Chondrocyte (in vitro differentiated cells): ENCODE results near the gene FAM229B. TPM values are rescaled to one million over a fixed set of nuclear protein-coding genes. Genes with fewer than 3 reads are reported as not detected.
"Not testable (repeated sequence)": the region's sequence is repeated elsewhere in the genome, so short reads cannot be mapped to it uniquely, and the experiment has no call there.

Source experiments
- DNase-seq: peaks from one replicate; pipeline ENCODE4 v3.0.0; 2021; ENCODE audit warnings: mixed read lengths, low spot score
- H3K27ac Mint-ChIP-seq: one replicate; pipeline ENCODE4 v1.8.0; 2021; ENCODE audit warnings: mild to moderate bottlenecking, moderate library complexity, mixed read lengths; ENCODE audit not compliant: unreplicated experiment
- H3K27me3 Mint-ChIP-seq: 2 replicates; pipeline ENCODE4 v1.8.0; 2021; ENCODE audit warnings: low read depth, mixed read lengths
- H3K36me3 Mint-ChIP-seq: 2 replicates; pipeline ENCODE4 v1.8.0; 2021; ENCODE audit warnings: low read depth, mixed read lengths
- H3K4me1 Mint-ChIP-seq: 2 replicates; pipeline ENCODE4 v1.8.0; 2021; ENCODE audit warnings: low read depth, mild to moderate bottlenecking, mixed read lengths
- H3K4me3 Mint-ChIP-seq: one replicate; pipeline ENCODE4 v1.8.0; 2021; ENCODE audit warnings: mild to moderate bottlenecking, moderate library complexity, mixed read lengths; ENCODE audit not compliant: unreplicated experiment
- H3K9me3 Mint-ChIP-seq: 2 replicates; pipeline ENCODE4 v1.8.0; 2021; ENCODE audit warnings: low read depth, mixed read lengths
- total RNA-seq: library from RNA; stranded (reverse); gene quantifications from 3 replicates; pipeline ENCODE4 v1.2.1, GENCODE V29; 2021
- TF ChIP-seq, protein P1 (sequence below): fragments of 200-600 bp; sonication (generic); IDR thresholded peaks from 2 replicates; pipeline ENCODE4 v1.5.0; 2021; ENCODE audit warnings: antibody characterized with exemption, mild to moderate bottlenecking, moderate library complexity

FAM229B gene
- total RNA-seq, 1 donor from 2014 or later = 25.7 TPM

DNA sequence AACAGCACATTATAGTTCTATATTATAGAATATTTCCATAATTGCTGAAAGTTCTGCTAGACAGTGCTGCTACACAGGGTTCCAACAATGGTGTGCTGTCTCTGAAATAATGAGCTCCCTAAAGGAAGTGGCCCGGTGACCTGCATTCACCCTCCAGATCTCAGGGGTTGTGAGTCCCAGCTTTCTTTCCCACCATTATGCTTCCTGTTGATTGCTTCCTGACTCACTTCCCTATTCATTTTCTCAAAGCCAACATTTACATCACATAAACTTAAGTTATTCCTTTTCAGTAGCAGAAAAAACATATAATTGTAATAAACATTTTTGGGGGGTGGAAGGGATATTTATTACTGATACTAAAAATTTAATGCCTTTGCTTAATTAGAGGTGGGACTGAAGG, 46.4 kb upstream of the FAM229B start:
- H3K27ac Mint-ChIP-seq = no peak overlapping the region

DNA sequence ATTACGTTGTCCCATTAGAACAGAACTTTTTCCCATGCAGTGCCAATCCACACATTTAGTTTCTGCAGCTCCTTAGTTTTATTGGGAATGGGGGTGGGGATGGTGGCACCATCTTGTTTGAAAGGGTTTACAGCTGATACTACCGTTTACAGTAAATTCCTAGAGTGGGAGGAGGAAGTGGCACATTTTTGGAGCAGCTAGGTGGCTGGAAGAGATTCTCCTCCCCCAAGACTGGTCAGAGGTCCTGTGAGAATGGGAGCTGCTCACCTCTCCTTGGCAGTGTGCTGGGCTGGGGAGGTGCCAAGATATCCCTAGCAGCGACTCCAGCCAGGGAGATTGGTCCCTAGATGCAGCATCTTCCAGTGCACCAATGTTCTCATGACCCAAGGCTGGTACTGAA, 45.9 kb upstream of the FAM229B start:
- Mint-ChIP-seq H3K27me3 (no peaks in the 10 kb centered on the region), H3K36me3 (no peaks in the 10 kb centered on the region), H3K4me3 (no peak overlapping the region), H3K27ac (peak overlapping the region; percentile 27), H3K4me1 (peaks cover 52% of the 10 kb centered on the region), H3K9me3 (no peaks in the 10 kb centered on the region)
- no peak for DNase-seq
- TF ChIP-seq, protein P1, sequence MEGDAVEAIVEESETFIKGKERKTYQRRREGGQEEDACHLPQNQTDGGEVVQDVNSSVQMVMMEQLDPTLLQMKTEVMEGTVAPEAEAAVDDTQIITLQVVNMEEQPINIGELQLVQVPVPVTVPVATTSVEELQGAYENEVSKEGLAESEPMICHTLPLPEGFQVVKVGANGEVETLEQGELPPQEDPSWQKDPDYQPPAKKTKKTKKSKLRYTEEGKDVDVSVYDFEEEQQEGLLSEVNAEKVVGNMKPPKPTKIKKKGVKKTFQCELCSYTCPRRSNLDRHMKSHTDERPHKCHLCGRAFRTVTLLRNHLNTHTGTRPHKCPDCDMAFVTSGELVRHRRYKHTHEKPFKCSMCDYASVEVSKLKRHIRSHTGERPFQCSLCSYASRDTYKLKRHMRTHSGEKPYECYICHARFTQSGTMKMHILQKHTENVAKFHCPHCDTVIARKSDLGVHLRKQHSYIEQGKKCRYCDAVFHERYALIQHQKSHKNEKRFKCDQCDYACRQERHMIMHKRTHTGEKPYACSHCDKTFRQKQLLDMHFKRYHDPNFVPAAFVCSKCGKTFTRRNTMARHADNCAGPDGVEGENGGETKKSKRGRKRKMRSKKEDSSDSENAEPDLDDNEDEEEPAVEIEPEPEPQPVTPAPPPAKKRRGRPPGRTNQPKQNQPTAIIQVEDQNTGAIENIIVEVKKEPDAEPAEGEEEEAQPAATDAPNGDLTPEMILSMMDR = no peak

More for the DNA sequence above, 46.4 kb upstream of the FAM229B start:
- Mint-ChIP-seq H3K9me3 (no peaks in the 10 kb centered on the region), H3K36me3 (no peaks in the 10 kb centered on the region), H3K4me1 (peaks cover 52% of the 10 kb centered on the region), H3K27me3 (no peaks in the 10 kb centered on the region), H3K4me3 (no peak overlapping the region)
- DNase-seq = no peak
- TF ChIP-seq, protein P1 = no peak

DNA sequence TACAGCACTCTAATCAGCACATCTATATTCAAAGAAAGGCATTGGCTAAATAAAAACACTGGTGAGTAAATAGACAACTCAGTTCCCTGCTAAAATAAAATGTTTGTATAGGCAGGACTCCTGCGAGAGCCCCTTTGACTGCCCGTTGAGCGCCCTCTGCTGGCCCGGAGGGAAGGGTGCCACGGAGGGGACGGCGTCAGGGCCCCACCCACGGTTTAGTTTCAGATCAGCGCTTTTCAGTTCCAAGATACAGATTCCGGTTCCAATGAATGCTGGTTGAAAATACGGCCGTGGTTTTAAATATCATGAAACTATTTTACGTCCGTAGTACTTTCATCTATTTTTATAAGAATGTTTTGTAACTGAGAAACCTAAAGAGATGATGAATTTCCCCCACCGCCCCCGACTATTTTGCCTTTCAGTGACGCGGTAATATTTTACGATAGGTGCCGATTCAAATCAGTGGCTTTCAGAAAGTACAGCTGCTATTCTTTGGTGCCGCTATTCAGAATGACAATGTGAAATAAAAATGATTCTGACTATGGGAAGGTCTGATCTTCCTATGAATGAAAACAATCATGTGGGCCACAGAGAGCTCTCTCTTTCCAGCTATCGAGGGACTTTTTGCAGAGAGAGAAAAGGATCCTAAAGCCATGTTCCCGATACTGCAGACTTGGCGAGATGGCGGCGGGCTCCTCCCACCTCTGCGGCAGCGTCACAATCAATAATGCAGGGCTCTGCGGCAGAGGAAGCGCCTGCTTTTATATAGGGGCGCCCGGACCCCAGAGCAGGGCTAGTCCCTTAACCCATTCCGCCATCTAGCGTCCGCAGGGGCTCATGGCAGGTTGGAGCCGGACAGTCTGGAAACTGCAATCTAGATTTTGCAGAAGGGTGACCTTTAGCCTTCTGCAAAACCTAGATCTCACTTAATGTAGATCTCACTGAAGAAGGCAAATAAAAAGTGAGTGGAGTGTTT, 44.1 kb upstream of the FAM229B start:
- H3K27me3 Mint-ChIP-seq = no peaks in the 10 kb centered on the region
- H3K9me3 Mint-ChIP-seq = no peaks in the 10 kb centered on the region
- H3K4me1 Mint-ChIP-seq = peaks cover 42% of the 10 kb centered on the region
- TF ChIP-seq, protein P1 = peak; percentile 84
- peak overlapping the region; percentile 80 for H3K4me3 Mint-ChIP-seq
- H3K36me3 Mint-ChIP-seq = no peaks in the 10 kb centered on the region
- peak; percentile 93 for DNase-seq
- H3K27ac Mint-ChIP-seq = peak overlapping the region; percentile 84

DNA sequence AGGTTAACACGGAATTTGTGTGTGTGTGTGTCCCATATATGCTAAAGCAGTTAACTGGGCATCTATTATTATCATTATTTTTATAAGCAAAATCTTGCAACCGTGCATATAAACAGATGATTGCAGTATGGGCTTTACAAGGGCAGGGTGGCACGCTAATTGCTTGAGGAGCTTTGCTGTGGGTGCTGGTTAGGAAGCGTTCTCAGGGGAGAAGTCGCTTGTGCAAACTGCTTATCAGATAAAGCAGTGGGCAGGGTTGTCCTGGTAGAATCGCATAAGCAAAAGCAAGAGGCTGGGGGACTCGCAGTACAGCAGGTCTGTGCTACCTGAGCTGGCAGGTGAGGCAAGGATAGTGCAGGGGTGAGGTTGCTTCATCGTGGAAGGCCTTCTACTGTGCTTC, 43.2 kb upstream of the FAM229B start:
- Mint-ChIP-seq H3K4me3 (no peak overlapping the region), H3K36me3 (no peaks in the 10 kb centered on the region), H3K4me1 (peaks cover 35% of the 10 kb centered on the region), H3K27ac (peak overlapping the region; percentile 84), H3K9me3 (no peaks in the 10 kb centered on the region), H3K27me3 (no peaks in the 10 kb centered on the region)
- no peak for DNase-seq
- TF ChIP-seq, protein P1 = no peak

- Mint-ChIP-seq H3K36me3 (no peaks in the 10 kb centered on the region), H3K4me3 (no peak overlapping the region), H3K4me1 (peaks cover 35% of the 10 kb centered on the region), H3K9me3 (no peaks in the 10 kb centered on the region), H3K27ac (peak overlapping the region; percentile 82), H3K27me3 (no peaks in the 10 kb centered on the region)
- no peak for DNase-seq
- TF ChIP-seq, protein P1 = no peak
Observed at GRCh38 chr6:112044856-112045255, 42.5 kb upstream of the FAM229B start.

- not testable (repeated sequence) for H3K9me3 Mint-ChIP-seq, DNase-seq, H3K4me3 Mint-ChIP-seq, H3K36me3 Mint-ChIP-seq, H3K27me3 Mint-ChIP-seq, H3K27ac Mint-ChIP-seq
- H3K4me1 Mint-ChIP-seq = peaks cover 24% of the 10 kb centered on the region
Observed at GRCh38 chr6:112047523-112047922, 39.9 kb upstream of the FAM229B start.
